Measurements from ENCODE around the gene PPP4R2. TPM values are rescaled to one million over a fixed set of nuclear protein-coding genes. Genes with fewer than 3 reads are reported as not detected.
A peak's percentile ranks its signal among the peaks of the same experiment; 100 is the strongest.

Gene PPP4R2
- total and polyA plus RNA-seq, 10 of the 15 experiments (the other 5 are each of a cell fraction or from before 2014, with no cell fraction given) = 16.7 to 83.4 (median 38.9) TPM

- TF ChIP-seq CBX3 (IDR thresholded peaks at IDR 0.05; ENCODE audit: borderline replicate concordance, low read depth) = no peak
- TF ChIP-seq ZBTB40 (IDR thresholded peaks at IDR 0.05; ENCODE audit: borderline replicate concordance) = no peak
- no peak for TF ChIP-seq CHD4 (IDR thresholded peaks at IDR 0.05)
- TF ChIP-seq MTA2 (IDR thresholded peaks at IDR 0.05; ENCODE audit: low read depth) = no peak
Measured at GRCh38 chr3:72976281-72976741, 20.3 kb upstream of the PPP4R2 start (continued).

GRCh38 chr3:72977060-72977808 lies 19.4 kb upstream of the PPP4R2 start:
- no TSS peak for BruUV-seq (replicated peaks)
- no peaks in the 10 kb centered on the region for H3K79me2 ChIP-seq (ENCODE audit: control insufficient read depth, insufficient read depth, low read length)
- H3K4me1 ChIP-seq (ENCODE audit: control insufficient read depth, insufficient read depth, low read length) = peaks cover 25% of the 10 kb centered on the region
- H3K4me2 ChIP-seq (ENCODE audit: control insufficient read depth, insufficient read depth) = 0 out of 2 replicates have a peak overlapping the region, but pooled peaks have one; percentile 31
- H3K9ac ChIP-seq (ENCODE audit: control insufficient read depth, insufficient read depth, low read length) = no peak overlapping the region
- no peaks in the 10 kb centered on the region for H4K20me1 ChIP-seq (ENCODE audit: control insufficient read depth, insufficient read depth)
- WGBS (ENCODE audit: insufficient coverage, insufficient replicate concordance, low lambda C conversion rate, missing lambda C conversion rate) = 7% methylated on average over 5 of the region's 5 CpGs
- H3K9me3 ChIP-seq (replicated peaks; ENCODE audit: control insufficient read depth, insufficient read depth, low read length) = no peaks in the 10 kb centered on the region
- SMC1A ChIA-PET (ENCODE audit: uncharacterized antibody, unreplicated experiment) = interaction anchor here (0.6 to 2.2 kb wide), 2 partner anchors 11 to 23 kb away, joined by 4 to 13 read pairs; no protein-coding TSS in a partner anchor
- H3K36me3 ChIP-seq (ENCODE audit: control insufficient read depth in 2 of 2, insufficient read depth in 2 of 2, low read length in 1 of 2) = no peaks in the 10 kb centered on the region
- no peak overlapping the region for H3K4me3 ChIP-seq
- CTCF ChIA-PET = interaction anchor here (1.5 kb wide), 1 partner anchor 79 kb away, joined by 6 read pairs; no protein-coding TSS in a partner anchor
- FAIRE-seq = peak; percentile 72
- in situ Hi-C loops (cut with MboI) = no loop called here
- H2AFZ ChIP-seq (ENCODE audit: control insufficient read depth, low read depth, low read length) = no peak overlapping the region
- H3K27me3 ChIP-seq (replicated peaks in 1 of 2; ENCODE audit: control insufficient read depth in 2 of 2, insufficient read depth in 2 of 2, low read length in 1 of 2) = no peaks in the 10 kb centered on the region
- no peak for DNase-seq (ENCODE audit: low read depth, low spot score)
- ATAC-seq = peak; percentile 92
- H3K27ac ChIP-seq (ENCODE audit: control insufficient read depth, insufficient read depth) = no peak overlapping the region
- RAD21 ChIA-PET (ENCODE audit: unreplicated experiment) = no interaction called here
- POLR2A ChIA-PET = no interaction called here
- intact Hi-C loops (cut with micrococcal nuclease; ENCODE audit: unreplicated experiment) = loop anchor here (2.0 to 10.0 kb wide), 2 partner anchors 20 to 518 kb away; partner anchors contain the start of gene PPP4R2
- TF ChIP-seq PKNOX1 (IDR thresholded peaks at IDR 0.05) (no peak), CEBPB (IDR thresholded peaks at IDR 0.05; ENCODE audit: borderline replicate concordance in 1 of 2, low read depth in 2 of 2, low read length in 2 of 2) (peak in 1 of 2 experiments; percentile 88; a peak in 1 of 4 replicates), IKZF1 (conservative IDR thresholded peaks at IDR 0.05) (peak; percentile 86), USF1 (IDR thresholded peaks at IDR 0.05; ENCODE audit: borderline replicate concordance, extremely low read length, insufficient read depth, low read depth, low read length) (no peak), EP300 (IDR thresholded peaks at IDR 0.05; ENCODE audit: borderline replicate concordance in 1 of 2, control insufficient read depth in 1 of 2, low read depth in 2 of 2, low read length in 2 of 2) (peak in 1 of 2 experiments; percentile 66; a peak in 1 of 4 replicates), BMI1 (IDR thresholded peaks at IDR 0.05; ENCODE audit: borderline replicate concordance) (no peak), STAT3 (IDR thresholded peaks at IDR 0.05; ENCODE audit: low read depth, low read length) (no peak), BCL3 (IDR thresholded peaks at IDR 0.05; ENCODE audit: borderline replicate concordance, insufficient read depth, low read depth, low read length, poor library complexity, severe bottlenecking) (peak; percentile 12)
